PC-3 (cell line): ENCODE data around the gene CHST8. TPM values are rescaled to one million over a fixed set of nuclear protein-coding genes. Genes with fewer than 3 reads are reported as not detected.

Experiments
- ATAC-seq: fragments of 200-7000 bp; cut with Tn5 transposase; 2 replicates; pipeline ENCODE4 v1.9.1; 2020; ENCODE audit warnings: mild to moderate bottlenecking, moderate library complexity
- BruUV-seq: library from RNA; stranded (reverse); fragments of 400-500 nt; replicated peaks from 2 replicates; lab custom pipeline; 2021; lab: Mats Ljungman, UMichigan
- CTCF ChIA-PET: fragments of 300-600 bp; sonication (Branson Sonifier 250); formaldehyde crosslinking; loops from one replicate; lab custom pipeline; 2022; ENCODE audit warnings: antibody characterized with exemption; lab: Charles Lee
- POLR2A ChIA-PET: fragments of 300-600 bp; sonication (Branson Sonifier 250); formaldehyde crosslinking; loops from one replicate; lab custom pipeline; 2022; ENCODE audit warnings: antibody characterized with exemption; ENCODE audit not compliant: unreplicated experiment; lab: Charles Lee
- DNase-seq: peaks from one replicate; pipeline ENCODE4 v3.0.0-alpha.2; 2015
- H2AFZ ChIP-seq: fragments of 300-600 bp; sonication (generic); 2 replicates; pipeline ENCODE4 v1.6.0; 2016; ENCODE audit warnings: antibody characterized with exemption, low read length
- H3F3A ChIP-seq: fragments of 300-600 bp; sonication (generic); one replicate; pipeline ENCODE4 v1.6.0; 2017; ENCODE audit warnings: antibody characterized with exemption, low read length, control low read depth, mild to moderate bottlenecking; ENCODE audit not compliant: unreplicated experiment
- H3K27ac ChIP-seq: fragments of 300-600 bp; sonication (generic); 2 replicates; pipeline ENCODE4 v1.5.1; 2016; ENCODE audit warnings: mild to moderate bottlenecking, low read length
- H3K27me3 ChIP-seq: fragments of 300-600 bp; sonication (generic); 2 replicates; pipeline ENCODE4 v1.6.1; 2016; ENCODE audit warnings: low read length, mixed read lengths
- H3K36me3 ChIP-seq: fragments of 300-600 bp; sonication (generic); 2 replicates; pipeline ENCODE4 v1.6.1; 2016; ENCODE audit warnings: low read depth, mixed run types, low read length, mixed read lengths
- H3K4me1 ChIP-seq: fragments of 300-600 bp; sonication (generic); 2 replicates; pipeline ENCODE4 v1.5.1; 2016; ENCODE audit warnings: low read length; ENCODE audit not compliant: insufficient read depth
- H3K4me2 ChIP-seq: fragments of 300-600 bp; sonication (generic); 2 replicates; pipeline ENCODE4 v1.6.0; 2016; ENCODE audit warnings: low read length
- H3K4me3 ChIP-seq: fragments of 300-600 bp; sonication (generic); 2 replicates; pipeline ENCODE4 v1.5.1; 2016; ENCODE audit warnings: mild to moderate bottlenecking, low read length, mixed read lengths
- H3K79me2 ChIP-seq: fragments of 300-600 bp; sonication (generic); 2 replicates; pipeline ENCODE4 v1.6.1; 2017; ENCODE audit warnings: low read length, mixed read lengths
- H3K9ac ChIP-seq: fragments of 300-600 bp; sonication (generic); 2 replicates; pipeline ENCODE4 v1.6.0; 2016; ENCODE audit warnings: mild to moderate bottlenecking, low read length
- H3K9me2 ChIP-seq: fragments of 300-600 bp; sonication (generic); replicated peaks from 2 replicates; pipeline ENCODE4 v1.6.1; 2016; ENCODE audit warnings: mixed run types, low read length, mixed read lengths
- H3K9me3 ChIP-seq: fragments of 300-600 bp; sonication (generic); 2 replicates; pipeline ENCODE4 v1.6.1; 2016; ENCODE audit warnings: low read length, mixed read lengths
- H4K20me1 ChIP-seq: fragments of 300-600 bp; sonication (generic); 2 replicates; pipeline ENCODE4 v1.6.1; 2016; ENCODE audit warnings: low read length, mixed read lengths
- EZH2 ChIP-seq: fragments of 300-600 bp; sonication (generic); IDR thresholded peaks from one replicate; pipeline ENCODE4 v1.6.1; 2017; ENCODE audit warnings: antibody characterized with exemption, mild to moderate bottlenecking, low read length; ENCODE audit not compliant: unreplicated experiment
- EZH2phosphoT487 ChIP-seq: fragments of 300-600 bp; sonication (generic); IDR thresholded peaks from 2 replicates; pipeline ENCODE4 v1.6.1; 2018; ENCODE audit warnings: mild to moderate bottlenecking, antibody characterized with exemption, low read length, borderline replicate concordance
- intact Hi-C: fragments of 100-400 bp; cut with micrococcal nuclease; formaldehyde crosslinking; loops from 2 replicates; pipeline ENCODE4 v1.9.0; 2023
- total RNA-seq: library from RNA; depleted of rRNA; stranded (reverse); fragments of >200 nt; gene quantifications from 2 replicates; pipeline ENCODE4 v1.2.3, GENCODE V29; 2014
- TF ChIP-seq, protein P1 (sequence below): fragments of 300-600 bp; sonication (generic); conservative IDR thresholded peaks from 2 replicates; pipeline ENCODE4 v1.5.1; 2017; ENCODE audit warnings: antibody characterized with exemption, low read depth, mild to moderate bottlenecking, low read length

Gene CHST8
- total RNA-seq, 1 experiment from 2014 or later, result 0.36 TPM

DNA sequence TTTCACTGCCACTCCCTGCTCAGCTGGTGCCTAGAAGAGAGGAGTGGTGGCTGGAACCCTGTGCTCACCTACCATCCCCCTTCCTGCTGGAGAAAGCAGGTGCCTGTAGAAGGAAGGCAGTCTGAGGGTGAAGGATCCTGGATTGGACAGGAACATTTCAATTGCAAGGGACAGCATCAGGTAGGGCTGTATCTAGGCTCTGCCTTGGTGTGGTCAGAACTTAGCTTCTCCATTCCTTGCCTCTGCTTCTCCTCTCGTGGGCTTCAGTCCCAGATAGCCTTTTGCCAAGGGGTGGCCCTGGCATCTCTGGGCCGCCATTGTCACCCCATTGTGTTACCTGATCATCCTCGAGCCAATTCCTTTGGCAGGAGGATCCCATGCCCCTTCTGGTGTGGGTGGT, 101.8 kb downstream of the CHST8 start:
- Histone ChIP-seq H3K4me1 (no peaks in the 10 kb centered on the region), H3K4me3 (no peak overlapping the region), H2AFZ (no peak overlapping the region), H3F3A (no peaks in the 10 kb centered on the region), H3K4me2 (no peak overlapping the region), H4K20me1 (no peaks in the 10 kb centered on the region), H3K9me2 (no peaks in the 10 kb centered on the region), H3K9me3 (no peaks in the 10 kb centered on the region), H3K27ac (no peak overlapping the region), H3K36me3 (no peaks in the 10 kb centered on the region), H3K27me3 (peaks cover 12% of the 10 kb centered on the region), H3K79me2 (no peaks in the 10 kb centered on the region), H3K9ac (no peak overlapping the region)
- ATAC-seq, result no peak
- intact Hi-C loops, result no loop called here
- ChIA-PET POLR2A (no interaction called here), CTCF (no interaction called here)
- no TSS peak for BruUV-seq
- no peak for DNase-seq
- TF ChIP-seq EZH2 (no peak), EZH2phosphoT487 (no peak)
- TF ChIP-seq, protein P1, sequence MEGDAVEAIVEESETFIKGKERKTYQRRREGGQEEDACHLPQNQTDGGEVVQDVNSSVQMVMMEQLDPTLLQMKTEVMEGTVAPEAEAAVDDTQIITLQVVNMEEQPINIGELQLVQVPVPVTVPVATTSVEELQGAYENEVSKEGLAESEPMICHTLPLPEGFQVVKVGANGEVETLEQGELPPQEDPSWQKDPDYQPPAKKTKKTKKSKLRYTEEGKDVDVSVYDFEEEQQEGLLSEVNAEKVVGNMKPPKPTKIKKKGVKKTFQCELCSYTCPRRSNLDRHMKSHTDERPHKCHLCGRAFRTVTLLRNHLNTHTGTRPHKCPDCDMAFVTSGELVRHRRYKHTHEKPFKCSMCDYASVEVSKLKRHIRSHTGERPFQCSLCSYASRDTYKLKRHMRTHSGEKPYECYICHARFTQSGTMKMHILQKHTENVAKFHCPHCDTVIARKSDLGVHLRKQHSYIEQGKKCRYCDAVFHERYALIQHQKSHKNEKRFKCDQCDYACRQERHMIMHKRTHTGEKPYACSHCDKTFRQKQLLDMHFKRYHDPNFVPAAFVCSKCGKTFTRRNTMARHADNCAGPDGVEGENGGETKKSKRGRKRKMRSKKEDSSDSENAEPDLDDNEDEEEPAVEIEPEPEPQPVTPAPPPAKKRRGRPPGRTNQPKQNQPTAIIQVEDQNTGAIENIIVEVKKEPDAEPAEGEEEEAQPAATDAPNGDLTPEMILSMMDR, result no peak

DNA sequence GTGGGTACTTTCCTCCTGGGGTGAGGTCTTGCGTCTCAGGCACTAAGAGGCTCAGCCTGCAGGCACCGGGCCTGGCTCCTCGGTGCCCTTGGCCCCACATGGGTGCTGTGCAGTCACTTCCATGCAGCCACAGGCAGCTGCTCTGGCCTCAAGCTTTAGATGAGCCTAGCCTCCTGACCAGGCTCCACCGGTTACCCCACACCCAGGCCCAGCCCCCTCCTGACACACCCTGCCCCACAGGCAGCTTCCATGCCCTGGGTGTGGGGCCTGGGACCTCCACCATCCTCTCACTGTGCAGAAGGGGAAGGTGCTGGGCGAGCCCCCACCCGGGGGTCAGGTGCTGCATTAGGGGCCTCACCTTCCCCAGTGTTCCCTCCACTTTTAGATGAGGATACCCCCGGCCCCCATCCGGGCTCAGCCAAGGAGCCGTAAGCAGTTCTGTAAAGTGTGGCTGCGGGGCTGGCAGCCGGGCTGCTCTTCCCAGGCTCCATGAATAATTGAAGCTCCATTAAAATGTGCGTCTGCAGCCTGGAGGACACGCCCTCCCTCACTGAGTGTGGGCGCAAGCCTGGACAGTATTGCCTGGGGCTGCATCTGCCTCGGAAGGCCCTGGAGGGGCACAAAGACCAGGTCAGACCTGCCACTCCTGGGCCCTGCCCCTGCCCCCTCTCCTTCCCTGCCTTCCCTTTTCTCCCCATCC, 102.4 kb downstream of the CHST8 start:
- H3K27ac ChIP-seq, result no peak overlapping the region
- DNase-seq (no peak), ATAC-seq (no peak)
- H3K9ac ChIP-seq, result no peak overlapping the region
- H3K9me2 ChIP-seq, result no peaks in the 10 kb centered on the region
- no peaks in the 10 kb centered on the region for H3K36me3 ChIP-seq
- H3K4me2 ChIP-seq, result no peak overlapping the region
- H3K27me3 ChIP-seq, result peaks cover 19% of the 10 kb centered on the region
- no peaks in the 10 kb centered on the region for H3K4me1 ChIP-seq
- no peaks in the 10 kb centered on the region for H3K9me3 ChIP-seq
- no peak overlapping the region for H3K4me3 ChIP-seq
- no peaks in the 10 kb centered on the region for H4K20me1 ChIP-seq
- ChIA-PET CTCF (no interaction called here), POLR2A (no interaction called here)
- no peaks in the 10 kb centered on the region for H3F3A ChIP-seq
- no peak overlapping the region for H2AFZ ChIP-seq
- TF ChIP-seq EZH2phosphoT487 (no peak), EZH2 (no peak)
- TF ChIP-seq, protein P1, result no peak
- intact Hi-C loops, result no loop called here
- H3K79me2 ChIP-seq, result no peaks in the 10 kb centered on the region
- BruUV-seq, result no TSS peak

DNA sequence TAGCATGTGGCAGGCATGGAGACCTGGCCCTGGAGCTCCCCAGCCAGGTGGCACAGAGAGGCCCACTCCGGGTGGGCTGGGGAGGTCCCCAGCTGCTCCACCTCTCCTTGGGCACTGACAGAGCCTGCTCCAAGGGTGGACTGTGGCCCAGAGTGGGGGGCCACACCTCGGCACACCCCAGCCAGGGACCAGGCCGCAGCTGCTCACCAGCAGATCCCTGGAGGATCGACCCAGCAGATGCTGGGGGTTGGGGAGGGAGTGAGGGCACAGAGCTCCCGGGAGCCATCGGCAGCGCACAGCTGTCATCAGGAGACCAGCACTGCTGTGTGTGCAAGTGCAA, 102.9 kb downstream of the CHST8 start:
- DNase-seq (no peak), ATAC-seq (no peak)
- Histone ChIP-seq H3K4me2 (no peak overlapping the region), H3F3A (no peaks in the 10 kb centered on the region), H3K4me3 (no peak overlapping the region), H3K79me2 (no peaks in the 10 kb centered on the region), H3K4me1 (no peaks in the 10 kb centered on the region), H3K9me3 (no peaks in the 10 kb centered on the region), H3K9me2 (no peaks in the 10 kb centered on the region), H4K20me1 (no peaks in the 10 kb centered on the region), H3K27ac (no peak overlapping the region), H3K27me3 (peaks cover 24% of the 10 kb centered on the region), H3K36me3 (no peaks in the 10 kb centered on the region), H3K9ac (no peak overlapping the region), H2AFZ (no peak overlapping the region)
- BruUV-seq, result no TSS peak
- POLR2A ChIA-PET, result no interaction called here
- intact Hi-C loops, result no loop called here
- no peak for TF ChIP-seq EZH2phosphoT487
- TF ChIP-seq, protein P1, result no peak
- TF ChIP-seq EZH2, result no peak
- CTCF ChIA-PET, result no interaction called here
